Left renal cortex interstitium (tissue), 4 donors: Measurements from ENCODE around the gene TMEM240. TPM values are rescaled to one million over a fixed set of nuclear protein-coding genes. Genes with fewer than 3 reads are reported as not detected.

Experiments
- DNase-seq, 4 donors: peaks; one replicate each; pipeline ENCODE4 v3.0.0-alpha.2; 2013; ENCODE audit warnings: low read depth in 4 of 4, low spot score in 2 of 4, missing footprints in 1 of 4
- polyA plus RNA-seq, 4 donors: library from polyadenylated mRNA; unstranded; fragments of 120-200 nt; gene quantifications; one replicate each; pipeline ENCODE4 v1.2.1, GENCODE V29; 2013; ENCODE audit not compliant: insufficient read length in 4 of 4

The TMEM240 gene
- 1 to 10 TPM; 4.3 to 8.4 (median 7.3) TPM for polyA plus RNA-seq

DNA sequence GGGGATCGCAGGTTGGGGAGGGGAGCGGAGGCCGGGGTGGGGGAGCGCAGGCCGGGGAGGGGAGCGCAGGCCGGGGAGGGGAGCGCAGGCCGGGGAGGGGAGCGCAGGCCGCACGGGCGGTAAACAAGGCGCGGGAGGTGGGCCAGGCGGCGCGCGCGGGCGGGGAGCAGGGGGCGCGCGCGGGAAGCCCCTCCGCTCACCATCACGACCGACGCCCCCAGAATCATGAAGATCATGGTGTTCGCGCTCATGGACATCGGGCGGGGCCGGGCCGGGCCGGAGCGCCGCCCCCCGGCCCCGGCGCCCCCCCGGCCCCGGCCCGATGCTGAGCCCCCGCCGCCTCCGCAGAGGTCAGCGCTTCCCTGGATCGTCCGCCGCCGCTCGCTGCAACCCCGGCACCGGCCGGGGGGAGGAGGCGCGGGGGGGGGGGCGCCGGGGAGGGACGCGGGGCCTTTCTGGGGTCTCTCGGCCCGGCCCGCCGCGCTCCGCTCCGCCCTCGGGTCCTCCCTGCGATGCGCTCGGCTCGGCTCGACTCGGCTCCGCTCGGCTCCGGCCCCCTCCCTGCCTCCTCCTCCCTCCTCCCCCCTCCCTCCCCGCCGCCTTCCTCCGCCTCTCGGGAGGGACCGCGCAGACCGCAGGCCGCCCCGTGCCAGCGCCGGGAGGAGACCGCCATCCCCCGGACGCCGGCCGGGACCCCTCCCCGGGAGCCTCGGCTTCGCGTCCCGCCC is at the start of gene TMEM240:
Gene TMEM240, minus strand, starts transcription at position 535 of the 728 bp plus-strand sequence. Its CDS starts 278 bp downstream, at position 257.
- DNase-seq: peak in 3 of 4 donors; percentile 34 to 61 (median 49)

DNA sequence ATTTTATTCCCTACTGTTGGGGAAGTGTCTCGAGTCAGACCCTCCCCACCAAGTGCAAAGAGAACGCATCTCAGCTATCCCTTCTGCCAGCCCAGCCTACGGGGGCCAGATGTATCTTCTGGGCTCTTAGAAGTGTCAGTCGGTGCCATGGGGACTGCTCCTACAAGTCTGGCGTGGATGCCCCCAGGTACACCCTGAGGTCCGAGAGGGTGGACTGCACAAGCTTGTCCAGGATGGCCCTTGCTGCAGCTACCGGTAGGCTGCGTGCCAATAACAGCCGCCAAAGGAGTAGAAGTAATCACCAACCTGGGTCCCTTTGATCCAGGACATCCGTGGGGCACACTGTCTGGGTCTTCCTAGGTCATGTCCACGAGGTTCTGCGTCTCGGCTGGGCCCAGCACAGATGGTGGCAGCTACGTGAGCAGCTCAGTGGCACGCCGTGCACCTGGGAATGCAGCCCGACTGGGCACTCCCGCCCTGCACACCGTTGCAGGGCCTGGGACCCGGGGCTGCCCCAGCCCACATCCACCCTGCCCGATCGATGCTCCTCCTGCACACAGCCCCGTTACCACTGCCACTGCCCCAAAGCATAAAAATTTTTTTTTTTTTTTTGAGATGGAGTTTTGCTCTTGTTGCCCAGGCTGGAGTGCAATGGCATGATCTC is 43.1 kb upstream of the TMEM240 start:
- DNase-seq: no peak

DNA sequence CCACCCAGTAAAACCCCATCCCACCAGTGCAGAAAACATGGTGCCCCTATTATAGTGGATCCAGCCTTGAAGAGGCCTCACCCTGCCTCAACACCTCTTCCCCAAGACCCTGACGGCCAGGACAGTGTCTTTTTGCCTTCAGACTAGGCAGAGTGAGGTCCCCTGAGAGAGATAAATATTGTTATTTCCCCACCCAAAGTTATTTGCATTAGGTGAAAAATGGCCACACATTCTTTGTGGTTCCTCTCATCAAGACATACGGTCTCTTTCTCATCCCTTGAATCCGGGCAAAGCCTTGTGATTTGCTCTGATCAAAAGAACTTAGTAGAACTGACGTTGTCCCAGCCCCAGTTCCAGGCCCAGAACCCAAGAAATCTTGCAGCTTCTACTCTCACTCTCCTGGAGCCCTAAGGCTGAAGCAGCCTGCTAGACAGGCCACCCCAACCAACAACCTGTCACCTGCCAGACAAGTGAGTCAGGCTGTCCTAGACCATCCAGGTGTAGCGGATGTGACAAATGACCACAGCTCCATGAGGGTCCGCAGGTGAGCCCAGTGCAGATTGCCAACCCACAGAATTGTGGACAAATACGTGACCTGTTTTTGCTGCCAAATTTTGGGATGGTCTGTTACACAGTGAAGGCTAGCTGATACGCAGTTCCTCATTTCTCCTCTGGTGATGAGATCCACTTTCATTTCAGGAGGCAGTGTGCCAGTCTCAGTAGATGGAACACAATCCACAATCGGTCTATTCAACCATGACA is 42.3 kb upstream of the TMEM240 start:
- no peak for DNase-seq

DNA sequence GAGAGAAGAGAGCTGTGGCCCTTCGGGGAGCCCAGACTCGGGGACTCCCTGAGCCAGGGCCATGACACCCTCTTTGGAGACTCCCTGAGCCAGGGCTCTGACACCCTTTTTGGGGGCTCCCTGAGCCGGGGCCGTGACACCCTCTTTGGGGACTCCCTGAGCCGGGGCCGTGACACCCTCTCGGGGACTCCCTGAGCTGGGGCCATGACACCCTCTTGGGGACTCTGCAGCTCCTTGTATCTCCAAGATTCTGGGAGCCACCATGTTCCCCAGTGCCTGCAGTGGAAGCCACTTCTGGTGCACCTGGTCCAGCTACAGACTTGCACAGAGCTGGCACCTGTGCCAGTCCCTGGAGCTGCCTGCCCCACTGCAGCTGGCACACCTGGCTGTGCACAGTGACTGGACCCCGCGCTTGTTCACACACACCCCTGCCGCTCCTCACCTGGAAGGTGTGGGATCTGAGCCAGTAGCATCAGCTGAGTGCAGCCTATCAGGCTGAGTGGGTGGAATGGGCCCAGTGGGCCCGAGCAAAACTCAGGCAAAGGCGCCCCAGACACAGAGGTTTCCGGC is 38.0 kb upstream of the TMEM240 start:
- DNase-seq: no peak

DNA sequence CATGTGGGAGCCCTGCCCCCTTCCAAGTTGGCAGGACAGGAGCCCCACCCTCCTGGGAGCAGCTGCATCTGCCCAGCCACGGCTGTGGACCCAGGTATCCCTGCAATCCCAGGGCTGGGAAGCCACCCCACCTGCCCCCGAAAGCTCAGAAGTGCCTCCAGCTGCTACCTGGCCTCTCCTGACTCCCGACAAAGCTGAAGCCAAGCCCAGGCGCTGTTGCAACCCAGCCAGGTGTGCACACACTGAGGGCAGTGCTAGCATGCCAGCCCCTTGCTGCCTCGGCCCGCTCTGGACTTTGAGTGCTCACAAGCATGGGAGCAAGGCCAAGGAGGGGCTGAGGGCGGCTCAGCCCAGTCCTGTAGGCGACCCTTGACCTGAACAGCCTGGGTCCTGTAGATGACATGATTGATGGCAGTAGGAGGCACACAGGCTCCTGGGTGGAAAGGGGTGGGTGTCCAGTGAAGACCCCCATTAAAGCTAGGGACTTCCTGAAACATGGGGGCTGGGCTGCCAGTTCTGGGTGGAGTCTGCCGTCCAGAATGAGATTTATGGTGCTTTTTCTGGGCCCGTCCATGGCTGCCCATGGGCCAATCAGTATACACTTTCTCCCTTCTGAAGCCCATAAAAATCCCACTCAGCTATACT is 37.1 kb upstream of the TMEM240 start:
- no peak for DNase-seq

DNA sequence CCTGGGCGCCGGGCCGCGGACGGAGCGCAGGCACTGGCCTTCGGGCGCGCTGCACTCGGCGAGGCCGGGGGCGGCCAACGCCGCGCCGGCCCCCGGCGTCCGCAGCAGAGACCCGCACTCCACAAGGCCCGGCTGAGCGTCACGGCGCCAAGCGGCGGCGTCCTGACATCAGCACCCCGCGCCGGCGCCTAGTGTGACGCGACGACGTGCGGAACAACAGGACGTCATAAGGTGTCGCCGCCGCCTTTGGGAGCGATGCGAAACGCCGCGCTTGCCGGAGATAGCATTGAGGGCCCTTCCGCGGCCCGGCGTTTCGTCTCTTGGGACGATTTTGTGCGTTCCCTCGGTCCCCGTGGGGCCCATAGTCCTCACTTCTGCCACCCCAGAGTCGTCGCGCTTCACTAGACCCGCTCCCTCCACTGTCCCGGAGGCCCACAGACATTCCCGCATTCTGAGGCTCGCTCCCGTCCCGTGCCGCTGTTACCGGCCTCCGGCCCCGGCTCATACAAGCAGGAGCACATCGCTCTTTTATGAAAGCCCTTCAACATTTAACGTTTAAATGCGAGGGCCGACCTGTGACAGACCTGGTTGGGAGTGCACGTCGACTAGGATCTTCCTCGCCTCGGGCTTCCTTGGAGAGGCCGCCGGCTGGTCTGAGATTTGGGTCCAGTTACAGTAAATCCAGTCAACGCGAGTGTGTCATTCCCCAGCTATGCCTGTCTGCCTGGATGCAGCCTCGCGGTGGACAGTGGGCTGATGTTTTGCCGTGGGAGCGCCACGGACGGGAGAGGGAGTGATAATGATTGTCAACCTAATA is 34.5 kb upstream of the TMEM240 start, which contains the start of gene SSU72:
Gene SSU72, minus strand, starts transcription at position 143 of the 817 bp plus-strand sequence. CDS start 306 bp downstream, outside the sequence.
- DNase-seq: peak in 3 of 4 donors; percentile 78 to 87 (median 78)

DNA sequence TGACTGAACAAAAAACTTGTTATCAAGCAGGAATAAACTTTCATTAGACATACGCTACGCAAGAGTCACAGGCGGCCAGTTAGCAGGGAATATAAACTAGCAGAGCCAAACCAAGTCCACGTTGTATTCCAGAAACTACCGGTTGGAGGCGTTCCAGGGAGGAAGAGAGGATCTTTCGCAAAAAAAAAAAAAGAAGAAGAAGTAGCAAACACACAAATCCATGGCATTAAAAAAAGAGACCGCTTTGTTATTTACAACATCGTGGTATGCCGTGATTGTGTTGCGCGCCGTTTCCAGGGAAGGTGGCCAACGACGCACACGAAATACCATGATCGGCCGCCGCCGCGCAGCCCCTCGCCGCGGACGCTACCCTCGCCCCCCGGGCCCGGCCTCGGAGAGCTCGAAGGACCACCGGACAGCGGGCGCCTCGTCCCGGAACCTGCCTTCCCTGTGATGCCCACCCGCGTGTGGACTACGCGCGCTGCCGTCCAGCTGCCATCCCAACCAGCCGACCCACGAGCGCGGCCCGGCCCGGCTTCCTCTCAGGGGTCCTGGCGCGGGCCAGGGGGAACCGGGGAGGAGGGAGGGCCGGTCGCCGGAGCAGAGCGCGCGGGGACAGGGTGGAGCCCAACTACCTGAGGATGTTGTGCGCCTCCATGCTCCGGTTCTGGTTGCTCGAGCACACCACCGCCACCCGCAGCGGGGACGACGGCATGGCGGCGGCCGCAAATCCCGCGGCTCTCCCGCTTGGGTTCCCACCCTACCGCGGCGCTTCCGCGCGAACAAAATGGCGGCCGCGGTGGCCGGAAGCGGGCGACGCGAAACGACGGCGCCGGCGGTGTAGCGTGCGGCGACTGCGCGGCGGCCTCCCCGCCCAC is 33.7 kb upstream of the TMEM240 start:
- peak in 3 of 4 donors; percentile 50 to 56 (median 56) for DNase-seq

DNA sequence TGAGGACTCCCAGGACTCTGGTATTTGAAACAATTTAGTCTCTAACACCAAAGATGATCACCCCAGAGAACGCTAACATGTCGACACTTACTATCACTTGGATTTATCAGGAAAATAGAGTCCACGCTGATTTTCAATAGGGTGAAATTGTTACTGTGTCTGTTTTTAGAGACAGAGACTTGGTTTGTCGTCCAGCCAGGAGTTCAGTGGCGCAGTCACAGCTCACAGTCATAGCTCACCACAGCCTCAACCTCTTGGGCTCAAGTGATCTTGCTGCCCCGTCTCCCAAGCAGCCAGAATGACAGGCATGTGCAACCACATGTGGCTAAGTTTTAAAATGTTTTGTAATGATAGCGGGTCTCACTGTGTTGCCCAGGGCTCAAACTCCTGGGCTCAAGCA is 28.9 kb upstream of the TMEM240 start:
- no peak for DNase-seq

DNA sequence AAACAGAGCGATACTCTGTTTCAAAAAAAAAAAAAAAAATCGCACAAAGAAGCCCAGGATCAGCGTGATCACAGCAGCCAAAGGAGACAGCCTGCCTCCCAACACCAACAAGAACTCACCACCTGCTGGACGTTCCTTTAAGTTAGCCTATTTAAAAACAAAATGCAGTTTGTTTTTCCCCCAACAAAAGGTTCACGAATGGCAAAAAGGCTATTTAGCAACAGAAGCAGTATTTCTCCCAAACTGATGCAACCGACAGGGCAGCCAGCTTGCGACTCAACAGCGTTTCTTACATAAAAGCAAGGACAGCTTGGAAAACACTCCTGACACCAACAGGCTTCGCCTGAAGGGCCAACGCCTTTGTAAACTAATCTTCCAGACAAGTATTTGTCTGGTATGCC is 27.5 kb upstream of the TMEM240 start:
- no peak for DNase-seq

DNA sequence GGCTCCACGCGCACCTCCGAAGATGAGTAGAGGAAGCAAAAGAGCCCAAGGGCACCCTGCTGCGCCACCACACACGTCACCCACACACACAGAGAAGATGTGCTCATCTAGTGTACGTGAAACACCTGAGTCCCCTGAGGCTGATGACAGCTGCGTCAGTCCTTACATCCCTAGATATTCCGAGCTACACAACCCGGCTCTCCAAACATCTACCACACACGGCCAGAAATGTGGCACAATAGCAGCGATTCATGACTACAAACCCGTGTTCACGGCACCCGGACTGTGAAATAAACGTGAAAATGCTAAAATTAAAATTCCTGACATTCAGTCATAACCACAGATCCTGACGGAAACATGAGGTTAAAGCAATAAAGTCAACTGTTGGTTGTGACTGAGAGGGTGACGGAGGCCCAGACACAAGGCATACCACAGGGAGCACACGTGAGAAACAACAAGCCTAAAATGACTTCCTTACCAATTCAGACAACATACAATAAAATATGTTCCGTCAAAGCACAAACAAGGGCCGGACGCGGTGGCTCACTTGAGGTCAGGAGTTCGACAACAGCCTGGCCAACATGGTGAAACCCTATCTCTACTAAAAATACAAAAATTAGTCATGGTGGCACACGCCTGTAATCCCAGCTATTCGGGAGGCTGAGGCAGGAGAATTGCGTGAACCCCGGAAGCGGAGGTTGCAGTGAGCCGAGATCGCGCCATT is 26.9 kb upstream of the TMEM240 start:
- DNase-seq: no peak

DNA sequence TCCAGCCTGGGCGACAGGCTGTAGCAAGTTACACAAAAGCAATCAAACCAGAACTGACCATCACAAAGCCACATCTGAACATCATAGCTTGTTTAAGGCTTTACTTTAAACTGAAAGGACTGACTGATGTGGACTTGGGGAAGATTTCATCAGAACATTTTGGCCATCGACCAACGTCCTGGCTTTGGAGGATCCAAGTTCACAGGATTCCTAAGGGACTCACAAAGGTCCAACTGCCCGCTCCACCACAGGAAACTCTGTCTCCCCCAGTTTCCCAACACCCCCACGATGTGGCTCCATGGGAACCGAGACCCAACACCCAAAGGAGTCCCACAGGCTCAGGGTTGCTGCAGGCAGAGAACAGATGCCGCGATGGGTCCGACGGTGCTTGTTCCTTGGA is 24.9 kb upstream of the TMEM240 start:
- DNase-seq: no peak

DNA sequence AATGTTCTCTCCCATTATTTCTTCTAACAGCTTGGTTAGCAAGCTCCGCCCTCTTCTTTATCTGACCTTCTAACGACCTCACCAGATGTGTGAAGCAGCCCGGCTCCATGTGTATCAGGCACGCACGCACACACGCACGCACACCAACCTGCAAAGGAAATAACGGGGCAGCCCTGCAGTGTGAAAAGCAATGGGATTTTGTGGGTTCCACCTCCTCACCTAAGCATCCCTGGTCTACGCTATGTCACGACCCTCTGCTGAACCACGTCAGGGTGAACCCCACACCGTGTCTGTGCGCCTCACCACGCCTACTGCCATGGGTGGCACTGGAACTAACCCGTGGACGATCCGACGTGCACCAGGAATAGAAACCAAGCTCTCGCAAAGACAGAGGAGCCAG is 23.8 kb upstream of the TMEM240 start:
- DNase-seq: no peak

DNA sequence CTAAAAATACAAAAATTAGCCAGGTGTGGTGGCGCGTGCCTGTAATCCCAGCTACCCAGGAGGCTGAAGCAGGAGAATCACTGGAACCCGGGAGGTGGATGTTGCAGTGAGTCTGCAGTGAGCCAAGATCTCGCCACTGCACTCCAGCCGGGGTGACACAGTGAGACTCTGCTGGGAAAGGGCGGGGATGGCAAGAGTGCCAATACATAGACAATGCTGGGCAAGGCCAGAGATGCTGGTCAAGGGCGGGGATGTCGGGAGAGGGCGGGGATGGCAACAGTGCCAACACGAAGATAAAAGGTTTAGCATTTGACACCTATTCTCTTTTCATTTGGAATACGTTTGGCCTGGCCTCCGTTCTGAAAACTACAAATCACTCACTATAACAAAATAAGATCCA is 23.3 kb upstream of the TMEM240 start:
- no peak for DNase-seq

DNA sequence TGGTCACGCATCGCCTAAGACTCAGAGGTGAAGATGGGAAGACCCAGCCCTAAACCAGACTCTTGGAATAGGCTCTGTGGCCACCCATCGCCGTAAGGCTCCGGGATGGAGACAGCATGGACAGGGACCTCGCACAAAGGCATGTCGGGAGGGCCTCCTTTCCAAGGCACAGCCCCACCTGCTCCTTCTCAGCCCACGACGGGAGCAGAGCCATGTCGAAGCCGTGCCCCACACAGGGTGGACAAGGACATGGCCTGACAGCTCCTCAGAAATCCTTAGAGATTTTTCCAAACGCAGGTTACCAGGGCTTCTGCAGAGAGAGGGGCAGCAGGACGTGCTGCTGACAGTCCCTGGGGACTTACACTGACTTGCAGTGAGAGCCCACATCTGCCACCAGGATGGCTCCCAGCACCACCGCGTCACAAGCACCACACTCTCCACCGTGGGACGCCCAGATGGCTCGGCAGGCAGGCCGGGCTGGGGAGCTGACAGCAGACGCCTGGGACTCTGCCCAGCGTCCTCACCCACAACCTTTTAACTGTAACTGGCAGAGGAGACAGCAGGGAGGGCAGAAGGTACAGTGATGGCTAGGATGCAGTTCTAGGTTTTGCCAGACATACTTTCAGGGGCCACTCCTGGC is 22.3 kb upstream of the TMEM240 start:
- DNase-seq: no peak

DNA sequence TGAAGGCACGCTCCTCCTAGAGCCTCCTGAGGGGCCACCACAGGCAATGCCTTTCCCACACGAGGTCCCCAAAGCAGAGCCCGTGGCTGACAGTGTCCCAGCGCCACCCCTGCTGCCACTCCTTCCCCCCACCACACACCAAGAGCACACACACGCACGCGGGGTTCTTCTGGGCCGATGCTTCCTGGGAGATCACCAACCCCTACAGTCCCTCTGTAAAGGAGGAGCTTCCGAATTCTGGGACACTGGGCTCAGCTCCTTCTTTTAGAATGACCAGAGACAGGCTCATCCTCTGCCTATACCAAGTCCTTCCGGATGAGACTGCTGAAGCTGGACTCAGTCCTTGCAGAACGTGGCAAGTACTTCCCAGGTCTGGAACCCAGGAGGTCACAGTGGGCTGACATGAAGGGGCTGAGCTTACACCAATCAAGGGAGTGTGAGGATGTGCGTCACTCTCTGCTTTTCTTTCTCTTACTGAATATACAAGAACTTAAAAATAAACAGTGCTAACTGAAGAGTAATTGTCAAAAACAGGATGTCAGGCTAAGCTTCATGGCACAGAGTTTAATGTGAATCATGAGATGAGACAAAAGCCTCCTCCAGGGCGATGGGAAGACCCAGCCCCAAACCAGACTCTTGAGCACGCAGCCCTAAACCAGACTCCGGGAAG is 21.5 kb upstream of the TMEM240 start:
- DNase-seq: no peak

DNA sequence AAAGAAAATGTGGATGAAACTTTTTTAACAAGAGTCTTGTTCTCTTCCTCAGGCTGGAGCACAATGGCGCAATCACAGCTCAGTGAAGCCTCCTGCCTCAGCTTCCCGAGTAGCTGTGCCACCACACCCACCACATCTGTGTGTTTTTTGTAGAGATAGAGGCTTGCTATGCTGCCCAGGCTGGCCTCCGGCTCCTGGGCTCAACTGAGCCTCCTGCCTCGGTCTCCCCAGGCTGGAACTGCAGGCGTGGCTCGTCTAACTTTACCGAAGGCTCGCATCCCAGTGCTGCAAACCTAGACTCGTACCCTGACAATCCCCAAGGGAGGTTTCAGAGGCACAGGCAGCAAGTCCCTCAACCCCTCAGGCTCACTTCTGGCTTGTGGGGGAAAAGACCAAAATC is 19.8 kb upstream of the TMEM240 start:
- no peak for DNase-seq

DNA sequence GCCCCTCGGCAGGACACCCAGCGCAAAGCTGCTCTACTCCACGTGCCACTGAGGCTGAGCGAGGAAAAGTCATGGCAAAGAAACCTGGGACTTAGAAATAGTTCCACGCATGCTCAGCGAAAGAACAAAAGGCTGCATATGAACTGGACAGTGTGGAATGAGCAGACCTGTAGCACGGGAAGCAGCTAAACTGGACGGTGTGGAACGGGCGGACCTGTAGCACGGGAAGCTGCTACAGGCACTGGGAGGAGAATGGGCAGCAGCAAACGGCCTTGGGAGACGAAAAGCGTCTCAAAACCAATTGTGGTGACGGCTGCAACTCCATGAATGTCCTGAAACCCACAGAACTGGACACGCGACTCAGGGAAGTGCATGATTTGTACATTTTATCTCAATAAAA is 18.6 kb upstream of the TMEM240 start:
- DNase-seq: no peak
